ENCODE results near the gene RXRA.

The RXRA gene

DNA sequence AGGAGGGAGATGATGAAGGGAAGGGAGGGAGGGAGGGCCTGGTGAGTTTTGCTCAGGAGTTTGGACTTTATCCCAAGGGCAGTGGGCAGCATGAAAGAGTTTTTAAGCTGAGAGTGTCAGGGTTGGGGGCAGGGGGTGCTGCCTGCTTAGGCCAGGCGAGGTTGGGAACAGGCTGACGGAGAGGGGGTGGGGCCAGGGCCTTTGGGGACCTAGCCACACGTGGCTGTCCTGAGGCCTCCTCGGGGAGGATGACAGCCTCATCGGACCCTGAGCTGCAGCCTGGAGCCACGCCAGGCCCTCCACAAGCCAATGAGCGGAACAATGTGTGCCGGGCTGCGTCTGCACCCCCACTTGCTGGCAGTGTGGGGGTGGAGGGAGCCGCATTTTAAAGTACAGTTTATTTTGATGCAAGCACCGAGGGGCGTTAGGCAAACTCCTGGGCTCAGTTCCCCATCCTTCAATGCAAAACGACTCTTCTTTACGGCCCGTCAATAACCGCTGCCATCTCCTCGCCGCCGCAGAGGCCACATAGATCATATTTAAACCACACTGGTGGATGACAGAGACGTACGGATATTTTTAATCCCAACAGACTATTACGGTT is 5.3 kb upstream of the RXRA start:
- peak overlapping the region; percentile 5 for H4K91ac ChIP-seq (ENCODE audit: low read depth, low read length)
- H3K4me1 ChIP-seq (ENCODE audit: control insufficient read depth in 1 of 2, insufficient read depth in 2 of 2, low read length in 2 of 2): peaks cover 17 to 42% of the 10 kb centered on the region in 2 experiments
- no peaks in the 10 kb centered on the region for H3K36me3 ChIP-seq (ENCODE audit: control insufficient read depth in 1 of 2, insufficient read depth in 2 of 2, low read length in 2 of 2)
- no peak overlapping the region for H2AK5ac ChIP-seq (ENCODE audit: low read length)
- H3K18ac ChIP-seq (ENCODE audit: low read length): no peak overlapping the region
- peaks cover 14% of the 10 kb centered on the region for H3K79me1 ChIP-seq (ENCODE audit: low read length)
- no peak overlapping the region for H3K4ac ChIP-seq (ENCODE audit: low read depth, low read length)
- H3K27ac ChIP-seq (ENCODE audit: low read depth, low read length): no peak overlapping the region
- no peak overlapping the region for H3K9ac ChIP-seq (ENCODE audit: low read length)
- no peak overlapping the region for H4K8ac ChIP-seq (ENCODE audit: low read depth, low read length)
- H4K12ac ChIP-seq (ENCODE audit: low read depth, low read length): no peak overlapping the region
- no peak overlapping the region for H3K4me2 ChIP-seq (ENCODE audit: low read length)
- no peak overlapping the region for H3K14ac ChIP-seq (ENCODE audit: low read length)
- no peak overlapping the region for H2BK120ac ChIP-seq (ENCODE audit: insufficient read depth, low read length, poor library complexity)
- H3K79me2 ChIP-seq (ENCODE audit: control insufficient read depth, insufficient read depth, low read length, poor library complexity): peaks cover 4% of the 10 kb centered on the region
- no peak overlapping the region for H2BK5ac ChIP-seq (ENCODE audit: low read depth, low read length, poor library complexity)
- H3K9me3 ChIP-seq (ENCODE audit: insufficient read depth, low read depth, low read length): peaks cover 2% of the 10 kb centered on the region
- DNase-seq: no peak
- H2AFZ ChIP-seq (ENCODE audit: insufficient read depth, low read length, poor library complexity): no peak overlapping the region
- no peaks in the 10 kb centered on the region for H3K27me3 ChIP-seq (ENCODE audit: insufficient read depth, low read length)
- H3K23ac ChIP-seq (ENCODE audit: low read length): no peak overlapping the region
- no peak overlapping the region for H2BK12ac ChIP-seq (ENCODE audit: low read length)
- no peak overlapping the region for H3K4me3 ChIP-seq (ENCODE audit: low read depth, low read length)
- WGBS (ENCODE audit: extremely low coverage, insufficient coverage, insufficient read length): no CpG with 5 or more reads among the region's 22 CpGs

DNA sequence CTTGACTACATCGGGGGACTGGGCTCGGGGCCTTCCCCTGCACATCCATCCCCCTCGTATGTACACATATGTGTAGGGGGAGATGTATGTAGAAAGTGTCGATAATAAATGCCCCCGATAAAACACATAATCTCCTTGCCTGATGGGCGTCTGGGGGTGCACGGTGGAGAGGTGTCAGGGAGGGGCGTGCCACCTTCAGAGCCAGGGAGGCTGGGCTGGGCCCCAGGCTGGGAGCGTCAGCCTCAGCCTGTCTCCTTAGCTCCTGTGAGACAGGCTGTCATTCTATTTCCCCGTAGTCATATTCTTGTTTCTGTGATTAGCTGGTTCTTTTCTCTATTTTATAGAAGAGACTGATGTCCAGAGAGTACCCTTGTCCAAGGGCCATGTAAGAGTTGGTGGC is 4.7 kb upstream of the RXRA start:
- Histone ChIP-seq H3K27me3 (ENCODE audit: insufficient read depth, low read length) (no peaks in the 10 kb centered on the region), H3K9ac (ENCODE audit: low read length) (no peak overlapping the region), H3K79me1 (ENCODE audit: low read length) (peaks cover 14% of the 10 kb centered on the region), H3K4me2 (ENCODE audit: low read length) (no peak overlapping the region), H2BK120ac (ENCODE audit: insufficient read depth, low read length, poor library complexity) (no peak overlapping the region), H3K14ac (ENCODE audit: low read length) (no peak overlapping the region), H2AK5ac (ENCODE audit: low read length) (no peak overlapping the region), H3K4me1 (ENCODE audit: control insufficient read depth in 1 of 2, insufficient read depth in 2 of 2, low read length in 2 of 2) (peaks cover 17 to 42% of the 10 kb centered on the region in 2 experiments), H3K36me3 (ENCODE audit: control insufficient read depth in 1 of 2, insufficient read depth in 2 of 2, low read length in 2 of 2) (no peaks in the 10 kb centered on the region), H3K4ac (ENCODE audit: low read depth, low read length) (no peak overlapping the region), H3K18ac (ENCODE audit: low read length) (no peak overlapping the region), H4K91ac (ENCODE audit: low read depth, low read length) (no peak overlapping the region), H2AFZ (ENCODE audit: insufficient read depth, low read length, poor library complexity) (no peak overlapping the region), H3K4me3 (ENCODE audit: low read depth, low read length) (no peak overlapping the region), H2BK5ac (ENCODE audit: low read depth, low read length, poor library complexity) (no peak overlapping the region), H3K23ac (ENCODE audit: low read length) (no peak overlapping the region), H2BK12ac (ENCODE audit: low read length) (no peak overlapping the region), H4K12ac (ENCODE audit: low read depth, low read length) (no peak overlapping the region), H3K9me3 (ENCODE audit: insufficient read depth, low read depth, low read length) (peaks cover 2% of the 10 kb centered on the region), H3K27ac (ENCODE audit: low read depth, low read length) (no peak overlapping the region), H3K79me2 (ENCODE audit: control insufficient read depth, insufficient read depth, low read length, poor library complexity) (peaks cover 4% of the 10 kb centered on the region), H4K8ac (ENCODE audit: low read depth, low read length) (no peak overlapping the region)
- no peak for DNase-seq
- no CpG with 5 or more reads among the region's 10 CpGs for WGBS (ENCODE audit: extremely low coverage, insufficient coverage, insufficient read length)

DNA sequence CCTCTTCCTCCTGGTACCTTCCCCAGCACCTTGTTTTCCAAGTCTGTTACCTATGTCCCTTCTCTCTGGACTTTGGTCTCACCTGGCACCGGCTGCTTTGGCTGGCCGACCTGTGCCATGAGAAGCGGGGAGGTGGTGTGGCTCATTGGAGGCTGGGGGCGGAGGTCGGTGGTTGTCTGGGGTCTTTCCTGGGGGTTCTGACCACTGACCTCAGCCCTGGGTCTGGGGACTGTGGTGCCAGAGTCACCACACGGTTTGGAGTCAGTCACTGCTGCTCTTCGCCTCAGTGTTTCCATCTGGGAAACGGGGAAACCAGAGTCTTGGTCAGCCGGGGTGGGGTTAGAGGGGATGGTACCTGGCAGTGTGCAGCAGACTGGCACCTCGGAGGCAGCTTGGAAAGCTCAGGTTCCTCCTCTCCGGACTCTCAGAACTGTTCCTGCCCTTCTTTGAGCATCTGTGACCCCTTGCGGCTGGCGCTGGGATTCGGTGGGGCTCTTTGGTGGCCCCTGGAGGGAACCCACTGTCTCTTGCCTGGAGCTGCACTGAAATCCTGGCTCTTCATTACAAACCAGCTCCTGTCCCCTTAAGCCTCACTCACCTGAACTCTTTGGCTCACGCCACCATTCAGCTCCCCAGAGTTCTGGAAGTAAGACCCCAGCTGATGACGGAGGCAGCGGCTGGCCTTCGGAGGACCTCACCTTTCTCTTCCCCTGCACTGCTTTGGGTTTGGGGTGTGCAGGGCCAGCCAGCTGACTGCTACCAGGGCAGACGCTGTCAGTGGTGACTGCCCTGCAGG is 4.1 kb upstream of the RXRA start:
- H3K14ac ChIP-seq (ENCODE audit: low read length): peak overlapping the region; percentile 13
- H2AFZ ChIP-seq (ENCODE audit: insufficient read depth, low read length, poor library complexity): no peak overlapping the region

DNA sequence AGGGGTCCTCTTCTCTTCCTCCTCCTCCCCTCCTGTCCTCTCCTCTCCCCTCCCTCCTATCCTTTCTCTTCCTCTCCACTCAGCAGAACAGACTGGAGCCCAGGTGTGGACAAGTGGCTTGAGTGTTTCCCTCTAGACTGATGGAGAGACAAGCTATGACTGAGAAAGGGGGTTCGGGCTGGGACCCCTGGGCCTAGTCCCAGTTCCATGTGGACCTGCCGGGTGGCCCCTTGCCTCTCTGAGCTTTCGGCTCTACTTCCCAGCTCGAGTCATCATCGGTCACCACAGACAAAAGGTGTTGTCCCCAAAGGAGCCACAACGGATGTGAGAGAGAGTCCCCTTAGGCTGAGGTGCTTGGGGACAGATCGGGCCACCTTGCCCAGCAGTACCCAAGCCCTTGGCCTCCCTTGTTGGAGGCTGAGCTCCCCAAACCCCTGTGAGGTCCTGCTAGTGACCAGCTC is 3.4 kb upstream of the RXRA start:
- H2BK5ac ChIP-seq (ENCODE audit: low read depth, low read length, poor library complexity): no peak overlapping the region
- no peak overlapping the region for H3K4me2 ChIP-seq (ENCODE audit: low read length)
- peaks cover 24 to 48% of the 10 kb centered on the region in 2 experiments for H3K4me1 ChIP-seq (ENCODE audit: control insufficient read depth in 1 of 2, insufficient read depth in 2 of 2, low read length in 2 of 2)
- H3K9me3 ChIP-seq (ENCODE audit: insufficient read depth, low read depth, low read length): peaks cover 2% of the 10 kb centered on the region
- no peaks in the 10 kb centered on the region for H3K27me3 ChIP-seq (ENCODE audit: insufficient read depth, low read length)
- no peak overlapping the region for H2BK120ac ChIP-seq (ENCODE audit: insufficient read depth, low read length, poor library complexity)
- H3K79me1 ChIP-seq (ENCODE audit: low read length): peaks cover 20% of the 10 kb centered on the region
- no peaks in the 10 kb centered on the region for H3K36me3 ChIP-seq (ENCODE audit: control insufficient read depth in 1 of 2, insufficient read depth in 2 of 2, low read length in 2 of 2)
- H3K18ac ChIP-seq (ENCODE audit: low read length): no peak overlapping the region
- H3K27ac ChIP-seq (ENCODE audit: low read depth, low read length): no peak overlapping the region
- peaks cover 14% of the 10 kb centered on the region for H3K79me2 ChIP-seq (ENCODE audit: control insufficient read depth, insufficient read depth, low read length, poor library complexity)
- peak overlapping the region; percentile 18 for H3K9ac ChIP-seq (ENCODE audit: low read length)
- H3K4ac ChIP-seq (ENCODE audit: low read depth, low read length): no peak overlapping the region
- peak overlapping the region; percentile 13 for H3K14ac ChIP-seq (ENCODE audit: low read length)
- peak overlapping the region; percentile 40 for H4K91ac ChIP-seq (ENCODE audit: low read depth, low read length)
- no peak overlapping the region for H2AFZ ChIP-seq (ENCODE audit: insufficient read depth, low read length, poor library complexity)
- peak overlapping the region; percentile 82 for H2AK5ac ChIP-seq (ENCODE audit: low read length)
- DNase-seq: no peak
- no peak overlapping the region for H4K12ac ChIP-seq (ENCODE audit: low read depth, low read length)
- peak overlapping the region; percentile 58 for H2BK12ac ChIP-seq (ENCODE audit: low read length)
- whole genome bisulfite sequencing (ENCODE audit: extremely low coverage, insufficient coverage, insufficient read length): no CpG with 5 or more reads among the region's 7 CpGs
- H3K4me3 ChIP-seq (ENCODE audit: low read depth, low read length): no peak overlapping the region
- no peak overlapping the region for H3K23ac ChIP-seq (ENCODE audit: low read length)
- peak overlapping the region; percentile 12 for H4K8ac ChIP-seq (ENCODE audit: low read depth, low read length)

More for the DNA sequence above, 4.1 kb upstream of the RXRA start:
- Histone ChIP-seq H4K12ac (ENCODE audit: low read depth, low read length) (no peak overlapping the region), H4K8ac (ENCODE audit: low read depth, low read length) (no peak overlapping the region), H3K4me2 (ENCODE audit: low read length) (no peak overlapping the region), H3K4me1 (ENCODE audit: control insufficient read depth in 1 of 2, insufficient read depth in 2 of 2, low read length in 2 of 2) (peaks cover 17 to 44% of the 10 kb centered on the region in 2 experiments), H3K18ac (ENCODE audit: low read length) (no peak overlapping the region), H3K23ac (ENCODE audit: low read length) (no peak overlapping the region), H3K79me1 (ENCODE audit: low read length) (peaks cover 18% of the 10 kb centered on the region), H3K4ac (ENCODE audit: low read depth, low read length) (no peak overlapping the region), H3K9me3 (ENCODE audit: insufficient read depth, low read depth, low read length) (peaks cover 2% of the 10 kb centered on the region), H3K27me3 (ENCODE audit: insufficient read depth, low read length) (no peaks in the 10 kb centered on the region), H3K27ac (ENCODE audit: low read depth, low read length) (no peak overlapping the region), H3K4me3 (ENCODE audit: low read depth, low read length) (no peak overlapping the region), H3K79me2 (ENCODE audit: control insufficient read depth, insufficient read depth, low read length, poor library complexity) (peaks cover 8% of the 10 kb centered on the region), H2BK120ac (ENCODE audit: insufficient read depth, low read length, poor library complexity) (no peak overlapping the region), H2BK12ac (ENCODE audit: low read length) (peak overlapping the region; percentile 58), H2BK5ac (ENCODE audit: low read depth, low read length, poor library complexity) (no peak overlapping the region), H3K36me3 (ENCODE audit: control insufficient read depth in 1 of 2, insufficient read depth in 2 of 2, low read length in 2 of 2) (no peaks in the 10 kb centered on the region), H4K91ac (ENCODE audit: low read depth, low read length) (peak overlapping the region; percentile 40), H3K9ac (ENCODE audit: low read length) (no peak overlapping the region), H2AK5ac (ENCODE audit: low read length) (peak overlapping the region; percentile 40)
- no CpG with 5 or more reads among the region's 19 CpGs for WGBS (ENCODE audit: extremely low coverage, insufficient coverage, insufficient read length)
- no peak for DNase-seq

Data from trophoblast cell (in vitro differentiated cells and primary cell).